GM06990 (cell line): Measurements from ENCODE around the gene RPS5.
"Not testable (repeated sequence)": the region's sequence is repeated elsewhere in the genome, so short reads cannot be mapped to it uniquely, and the experiment has no call there.

Source experiments
- DNase-seq: peaks from one replicate; pipeline ENCODE4 v3.0.0-alpha.2; 2011; ENCODE audit not compliant: insufficient read length; ENCODE audit errors: extremely low read depth
- H3K27me3 ChIP-seq: replicated peaks from 2 replicates; pipeline ENCODE4 v1.6.0; 2011; ENCODE audit warnings: low read length; ENCODE audit not compliant: control insufficient read depth, insufficient read depth
- H3K36me3 ChIP-seq: 2 replicates; pipeline ENCODE4 v1.5.1; 2011; ENCODE audit warnings: low read length; ENCODE audit not compliant: control insufficient read depth, insufficient read depth
- H3K4me3 ChIP-seq: replicated peaks from 2 replicates; pipeline ENCODE4 v1.5.1; 2011; ENCODE audit warnings: low read depth, mild to moderate bottlenecking, control low read depth, low read length
- CTCF ChIP-seq: IDR thresholded peaks from 2 replicates; pipeline ENCODE4 v1.5.1; 2011; ENCODE audit warnings: low read length, control low read depth, mild to moderate bottlenecking, inconsistent platforms; ENCODE audit not compliant: insufficient read depth, poor library complexity, severe bottlenecking

RPS5 gene

GRCh38 chr19:58400916-58401839 is 14.1 kb downstream of the RPS5 start:
- Histone ChIP-seq H3K36me3 (no peaks in the 10 kb centered on the region; the same call in 1 of the 2 replicates), H3K4me3 (peak overlapping the region; percentile 76), H3K27me3 (no peaks in the 10 kb centered on the region)
- peak; percentile 99 for DNase-seq
- no peak for TF ChIP-seq CTCF

- DNase-seq, result no peak
- H3K27me3 ChIP-seq, result no peaks in the 10 kb centered on the region
- no peak for TF ChIP-seq CTCF
- peak overlapping the region; percentile 76 for H3K4me3 ChIP-seq
- no peaks in the 10 kb centered on the region; the same call in 1 of the 2 replicates for H3K36me3 ChIP-seq
Measured at GRCh38 chr19:58401840-58402421, 14.9 kb downstream of the RPS5 start.

- not testable (repeated sequence) for DNase-seq, H3K36me3 ChIP-seq, H3K4me3 ChIP-seq, H3K27me3 ChIP-seq
Measured at GRCh38 chr19:58403920-58404478, 16.9 kb downstream of the RPS5 start.

GRCh38 chr19:58406818-58407657 is 20.0 kb downstream of the RPS5 start:
- Histone ChIP-seq H3K4me3 (peak overlapping the region; percentile 89), H3K27me3 (no peaks in the 10 kb centered on the region), H3K36me3 (no peaks in the 10 kb centered on the region)
- TF ChIP-seq CTCF, result peak; percentile 35
- no peak for DNase-seq

- no peak for DNase-seq
- H3K36me3 ChIP-seq, result no peaks in the 10 kb centered on the region
- no peak for TF ChIP-seq CTCF
- H3K27me3 ChIP-seq, result no peaks in the 10 kb centered on the region
- H3K4me3 ChIP-seq, result peak overlapping the region; percentile 89
Measured at GRCh38 chr19:58407658-58408151, 20.6 kb downstream of the RPS5 start.
